Motor neuron (in vitro differentiated cells): ENCODE measurements around the gene F8. TPM values are rescaled to one million over a fixed set of nuclear protein-coding genes. Genes with fewer than 3 reads are reported as not detected.
"Not testable (repeated sequence)": the region's sequence is repeated elsewhere in the genome, so short reads cannot be mapped to it uniquely, and the experiment has no call there.

ENCODE experiments used
- ATAC-seq, 8 experiments: fragments of 200-7000 bp; cut with Tn5 transposase; replicated peaks in 6 of 8; 2 replicates each; pipeline ENCODE4 v1.8.0; 2021; ENCODE audit warnings: mild to moderate bottlenecking in 8 of 8, moderate library complexity in 8 of 8
- H3K27ac ChIP-seq, 2 donors: fragments of 250-450 bp; sonication (Bioruptor Pico); 2 replicates each; pipeline ENCODE4 v1.9.0; 2021; ENCODE audit warnings: antibody characterized with exemption in 2 of 2, mild to moderate bottlenecking in 2 of 2, moderate library complexity in 1 of 2
- H3K4me1 ChIP-seq, 2 donors: fragments of 250-450 bp; sonication (Bioruptor Pico); replicated peaks in 1 of 2; 2 replicates each; pipeline ENCODE4 v1.6.1; 2021; ENCODE audit warnings: antibody characterized with exemption in 2 of 2, mild to moderate bottlenecking in 2 of 2, moderate library complexity in 1 of 2
- H3K4me3 ChIP-seq, 5 donors: fragments of 250-450 bp; sonication (Bioruptor Pico); 2 replicates each; pipeline ENCODE4 v1.9.0; 2021; ENCODE audit warnings: antibody characterized with exemption in 5 of 5, mild to moderate bottlenecking in 5 of 5, moderate library complexity in 4 of 5
- WGBS, 10 experiments: fragments of 450-650 bp; shearing (Covaris generic); methylation state at CpG; one replicate each; pipeline ENCODE4 v1.0.0; 2022; 5-methylcytosine and 5-hydroxymethylcytosine counted together
- in situ Hi-C, 9 experiments: fragments of 400-800 bp; cut with MboI; loops; one replicate each; pipeline ENCODE4 v1.15.0; 2021; ENCODE audit warnings: low sequenced_read_pairs in 9 of 9, low pct_unique_long_range_greater_than_20kb in 2 of 9; ENCODE audit not compliant: unreplicated experiment in 9 of 9
- total RNA-seq, 8 experiments: library from RNA; unstranded; fragments of 300-600 nt; gene quantifications; 2 replicates each; pipeline versions ENCODE4 v1.2.3 to v1.2.4, GENCODE V29; 2022

The F8 gene
- total RNA-seq, 8 experiments from 2014 or later, result 1.2 to 5.3 (median 3.1) TPM

DNA sequence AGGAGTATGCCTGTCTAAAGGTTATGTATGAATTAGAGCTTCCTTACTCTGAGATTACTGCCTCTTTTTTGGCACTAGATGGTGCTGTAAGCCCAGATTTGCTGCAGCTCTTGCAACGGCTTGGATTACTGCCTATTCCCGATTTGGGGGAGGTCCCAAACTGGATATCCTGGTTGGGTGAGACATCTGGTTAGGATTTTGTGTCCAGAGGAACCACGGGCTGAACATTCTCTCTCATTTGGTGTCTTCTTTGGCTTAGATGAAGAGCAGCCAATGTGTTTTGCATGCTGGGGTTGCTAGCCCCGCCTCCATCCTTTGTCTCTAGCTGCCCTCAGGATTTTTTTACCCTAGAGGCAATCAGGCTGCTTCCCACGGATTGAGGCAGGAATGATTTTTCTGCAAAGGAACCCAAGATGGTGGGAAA lies 104.5 kb downstream of the F8 start:
- 0% methylated on average over 1 to 4 of the region's 5 CpGs; no CpG with 5 or more reads in 7 of the 10 experiments for WGBS, 10 experiments
- peak; percentile 76 to 99 (median 81) for ATAC-seq
- peak overlapping the region in 4 of 5 donors; percentile 16 to 22 (median 17) for H3K4me3 ChIP-seq
- no peaks in the 10 kb centered on the region for H3K4me1 ChIP-seq
- peak overlapping the region; percentile 20 to 52 for H3K27ac ChIP-seq
- in situ Hi-C loops, result no loop called here

DNA sequence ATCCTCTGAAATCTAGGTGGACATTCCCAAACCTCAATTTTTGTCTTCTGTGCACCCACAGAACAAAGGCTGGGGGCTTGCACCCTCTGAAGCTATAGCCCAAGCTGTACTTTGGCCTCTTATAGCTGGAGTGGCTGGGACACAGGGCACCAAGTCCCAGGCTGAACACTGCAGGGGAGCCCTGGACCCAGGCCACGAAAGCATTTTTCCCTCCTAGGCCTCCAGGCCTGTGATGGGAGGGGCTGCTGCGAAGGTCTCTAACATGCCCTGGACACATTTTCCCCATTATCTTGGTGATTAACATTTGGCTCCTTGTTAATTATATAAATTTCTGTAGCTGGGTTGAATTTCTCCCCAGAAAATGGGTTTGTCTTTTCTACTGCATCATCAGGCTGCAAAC lies 108.5 kb downstream of the F8 start:
- H3K4me3 ChIP-seq, result no peak overlapping the region
- 65 to 100% methylated on average over 1 to 2 of the region's 2 CpGs; no CpG with 5 or more reads in 8 of the 10 experiments for WGBS, 10 experiments
- H3K4me1 ChIP-seq, result no peaks in the 10 kb centered on the region
- ATAC-seq, result no peak
- no peak overlapping the region for H3K27ac ChIP-seq
- in situ Hi-C loops, result no loop called here

DNA sequence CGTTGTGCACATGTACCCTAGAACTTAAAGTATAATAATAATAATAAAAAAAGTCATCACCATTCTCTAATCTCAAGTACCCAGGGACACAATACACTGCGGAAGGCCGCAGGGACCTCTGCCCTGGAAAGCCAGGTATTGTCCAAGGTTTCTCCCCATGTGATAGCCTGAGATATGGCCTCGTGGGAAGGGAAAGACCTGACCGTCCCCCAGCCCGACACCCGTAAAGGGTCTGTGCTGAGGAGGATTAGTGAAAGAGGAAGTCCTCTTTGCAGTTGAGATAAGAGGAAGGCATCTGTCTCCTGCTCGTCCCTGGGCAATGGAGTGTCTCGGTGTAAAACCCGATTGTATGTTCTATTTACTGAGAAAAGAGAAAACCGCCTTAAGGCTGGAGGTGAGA lies 112.0 kb downstream of the F8 start:
- H3K4me3 ChIP-seq, H3K4me1 ChIP-seq, ATAC-seq, H3K27ac ChIP-seq, in situ Hi-C loops: not testable (repeated sequence)
- whole genome bisulfite sequencing, 10 experiments, result 50 to 59% methylated on average over 2 of the region's 11 CpGs; no CpG with 5 or more reads in 8 of the 10 experiments

DNA sequence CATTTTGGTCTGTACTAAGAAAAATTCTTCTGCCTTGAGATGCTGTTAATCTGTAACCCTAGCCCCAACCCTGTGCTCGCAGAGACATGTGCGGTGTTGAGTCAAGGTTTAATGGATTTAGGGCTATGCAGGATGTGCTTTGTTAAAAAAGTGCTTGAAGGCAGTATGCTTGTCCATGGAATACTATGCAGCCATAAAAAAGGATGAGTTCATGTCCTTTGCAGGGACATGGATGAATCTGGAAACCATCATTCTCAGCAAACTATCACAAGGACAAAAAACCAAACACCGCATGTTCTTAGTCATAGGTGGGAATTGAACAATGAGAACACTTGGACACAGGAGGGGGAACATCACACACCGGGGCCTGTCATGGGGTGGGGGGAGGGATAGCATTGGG lies 112.5 kb downstream of the F8 start:
- H3K4me1 ChIP-seq, H3K27ac ChIP-seq, ATAC-seq, in situ Hi-C loops, H3K4me3 ChIP-seq: not testable (repeated sequence)
- 57 to 90% (median 70%) methylated on average over 2 to 3 of the region's 4 CpGs; no CpG with 5 or more reads in 7 of the 10 experiments for WGBS, 10 experiments

DNA sequence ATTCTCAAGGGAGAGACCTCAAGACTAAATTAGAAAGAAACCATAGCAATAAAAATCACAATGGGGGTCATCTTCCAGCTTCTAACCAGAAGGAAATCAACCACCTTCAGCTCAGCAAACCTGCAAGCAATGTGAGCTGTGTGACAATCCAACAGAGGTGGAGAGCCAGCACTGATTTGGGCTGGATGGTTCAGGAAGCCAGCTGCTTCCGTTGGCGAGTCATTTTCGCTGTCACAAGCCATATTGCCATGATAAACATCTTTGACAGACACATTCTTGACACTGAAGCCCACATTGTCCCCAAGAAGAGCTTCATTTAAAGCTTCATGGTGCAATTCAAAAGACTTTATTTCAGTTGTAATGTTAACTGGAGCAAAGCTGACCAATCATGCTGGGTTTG lies 113.7 kb downstream of the F8 start:
- Histone ChIP-seq H3K4me3 (no peak overlapping the region), H3K4me1 (no peaks in the 10 kb centered on the region), H3K27ac (no peak overlapping the region)
- in situ Hi-C loops, result no loop called here
- ATAC-seq, result no peak
- 47% methylated on average over 3 of the region's 3 CpGs; no CpG with 5 or more reads in 9 of the 10 experiments for WGBS, 10 experiments

DNA sequence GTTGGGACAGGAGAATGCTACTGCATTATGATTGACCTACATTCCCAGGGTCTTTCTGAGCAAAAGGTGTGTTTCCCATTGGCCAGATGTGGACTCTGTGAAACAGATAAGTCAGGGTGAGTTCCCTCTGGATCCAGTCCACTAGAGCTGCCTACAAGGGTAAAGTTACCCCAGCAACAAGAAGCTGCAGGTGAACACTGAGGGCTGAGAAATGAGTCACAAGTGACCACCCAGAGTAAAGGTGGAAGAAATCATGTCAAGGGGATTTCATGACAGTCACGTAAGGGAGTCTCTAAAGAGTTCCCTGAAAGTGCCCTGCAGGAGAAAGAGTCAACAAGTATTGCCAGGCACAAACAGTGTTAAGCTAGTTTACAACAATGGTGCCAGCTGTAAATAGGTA lies 120.1 kb downstream of the F8 start:
- ATAC-seq, result no peak
- no peak overlapping the region for H3K27ac ChIP-seq
- H3K4me3 ChIP-seq, result no peak overlapping the region
- 50% methylated on average over 1 of the region's 1 CpG; no CpG with 5 or more reads in 9 of the 10 experiments for WGBS, 10 experiments
- in situ Hi-C loops, result no loop called here
- no peaks in the 10 kb centered on the region for H3K4me1 ChIP-seq

DNA sequence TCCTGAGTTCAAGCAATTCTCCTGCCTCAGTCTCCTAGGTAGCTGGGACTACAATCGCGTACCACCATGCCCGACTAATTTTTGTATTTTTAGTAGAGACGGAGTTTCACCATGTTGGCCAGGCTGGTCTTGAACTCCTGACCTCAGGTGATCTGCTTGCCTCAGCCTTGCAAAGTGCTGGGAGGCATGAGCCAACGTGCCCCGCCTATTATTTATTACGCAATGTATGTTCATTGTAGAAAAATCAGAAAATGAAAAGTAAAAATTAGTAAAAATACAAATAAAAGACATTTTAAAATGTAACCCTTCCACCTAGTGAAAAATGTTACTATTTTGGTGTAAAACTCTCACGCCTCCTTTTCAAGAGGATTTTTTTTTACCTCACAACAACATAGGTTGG lies 122.2 kb downstream of the F8 start:
- no peak overlapping the region for H3K4me3 ChIP-seq
- in situ Hi-C loops, result no loop called here
- H3K4me1 ChIP-seq, result no peaks in the 10 kb centered on the region
- no peak overlapping the region for H3K27ac ChIP-seq
- no peak for ATAC-seq
- 54 to 92% (median 76%) methylated on average over 2 to 8 of the region's 8 CpGs; no CpG with 5 or more reads in 4 of the 10 experiments for WGBS, 10 experiments

DNA sequence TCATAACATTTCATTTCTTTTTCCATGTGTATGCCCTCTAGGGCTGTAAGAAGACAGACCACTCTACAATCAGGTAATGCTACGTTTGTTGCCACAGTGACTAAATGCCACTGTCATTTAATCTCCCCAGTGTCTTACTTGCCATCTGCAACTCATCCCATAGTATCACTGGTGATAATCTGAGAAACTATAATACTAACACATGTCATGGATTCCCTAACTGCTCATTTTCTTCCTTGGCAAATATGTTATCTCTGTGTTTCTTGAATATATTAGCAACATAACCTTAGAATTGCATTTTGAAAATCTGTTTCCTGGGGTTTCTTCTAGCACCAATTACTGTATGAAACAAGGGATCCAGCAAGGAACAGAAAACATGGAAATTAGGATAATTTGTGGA lies 130.2 kb downstream of the F8 start:
- 33 to 50% methylated on average over 1 of the region's 1 CpG; no CpG with 5 or more reads in 8 of the 10 experiments for WGBS, 10 experiments
- no peak overlapping the region for H3K4me3 ChIP-seq
- no peaks in the 10 kb centered on the region for H3K4me1 ChIP-seq
- no peak for ATAC-seq
- H3K27ac ChIP-seq, result no peak overlapping the region
- in situ Hi-C loops, result no loop called here

DNA sequence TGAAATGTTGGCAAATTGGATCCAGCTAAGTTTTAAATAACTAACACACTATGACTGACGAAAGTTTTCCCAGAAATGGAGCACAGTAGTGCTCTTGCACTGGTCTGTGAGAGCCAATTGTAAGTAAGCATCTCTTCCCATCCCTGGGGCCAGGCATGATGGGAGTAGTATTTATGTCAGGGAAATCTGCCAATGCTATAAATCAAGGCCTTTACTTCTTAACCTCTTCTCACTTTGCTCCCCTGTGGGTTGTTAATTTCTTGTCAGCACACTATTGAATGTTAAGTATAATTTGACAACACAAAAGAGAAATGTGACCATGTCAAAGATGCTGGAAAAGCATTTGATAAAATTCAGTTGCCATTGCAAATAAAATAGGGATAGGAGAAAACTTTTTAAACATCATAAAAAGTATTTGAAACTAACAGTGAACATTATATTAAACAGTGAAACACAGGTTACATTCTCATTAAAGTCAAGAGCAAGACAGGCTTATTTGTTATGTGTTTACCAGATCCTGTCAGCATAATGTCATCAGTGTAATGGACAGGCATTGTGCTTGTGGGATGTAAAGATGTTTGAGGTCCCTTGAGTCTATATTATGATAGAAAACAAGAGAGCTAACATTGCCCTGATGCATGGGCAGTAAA lies 131.4 kb downstream of the F8 start:
- Histone ChIP-seq H3K27ac (no peak overlapping the region), H3K4me3 (no peak overlapping the region), H3K4me1 (no peaks in the 10 kb centered on the region)
- WGBS, 10 experiments, result 11 to 80% (median 75%) methylated on average over 1 of the region's 1 CpG; no CpG with 5 or more reads in 6 of the 10 experiments
- ATAC-seq, result peak in 1 of 8 experiments; percentile 7
- in situ Hi-C loops, result no loop called here

DNA sequence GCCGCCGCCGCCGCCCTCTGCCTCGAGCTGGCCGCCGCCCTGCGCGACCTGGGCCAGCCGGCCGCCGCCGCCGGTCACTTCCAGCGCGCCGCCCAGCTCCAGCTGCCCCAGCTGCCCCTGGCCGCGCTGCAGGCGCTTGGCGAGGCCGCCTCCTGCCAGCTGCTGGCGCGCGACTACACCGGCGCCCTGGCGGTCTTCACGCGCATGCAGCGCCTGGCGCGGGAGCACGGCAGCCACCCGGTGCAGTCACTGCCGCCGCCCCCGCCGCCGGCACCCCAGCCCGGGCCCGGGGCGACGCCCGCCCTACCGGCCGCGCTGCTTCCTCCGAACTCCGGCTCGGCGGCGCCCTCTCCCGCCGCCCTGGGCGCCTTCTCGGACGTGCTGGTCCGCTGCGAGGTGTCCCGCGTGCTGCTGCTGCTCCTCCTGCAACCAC lies 135.7 kb downstream of the F8 start:
- no CpG with 5 or more reads among the region's 62 CpGs for WGBS, 10 experiments
- H3K4me1 ChIP-seq, in situ Hi-C loops, H3K27ac ChIP-seq, H3K4me3 ChIP-seq: not testable (repeated sequence)
- peak; percentile 68 to 85 (median 80) for ATAC-seq

DNA sequence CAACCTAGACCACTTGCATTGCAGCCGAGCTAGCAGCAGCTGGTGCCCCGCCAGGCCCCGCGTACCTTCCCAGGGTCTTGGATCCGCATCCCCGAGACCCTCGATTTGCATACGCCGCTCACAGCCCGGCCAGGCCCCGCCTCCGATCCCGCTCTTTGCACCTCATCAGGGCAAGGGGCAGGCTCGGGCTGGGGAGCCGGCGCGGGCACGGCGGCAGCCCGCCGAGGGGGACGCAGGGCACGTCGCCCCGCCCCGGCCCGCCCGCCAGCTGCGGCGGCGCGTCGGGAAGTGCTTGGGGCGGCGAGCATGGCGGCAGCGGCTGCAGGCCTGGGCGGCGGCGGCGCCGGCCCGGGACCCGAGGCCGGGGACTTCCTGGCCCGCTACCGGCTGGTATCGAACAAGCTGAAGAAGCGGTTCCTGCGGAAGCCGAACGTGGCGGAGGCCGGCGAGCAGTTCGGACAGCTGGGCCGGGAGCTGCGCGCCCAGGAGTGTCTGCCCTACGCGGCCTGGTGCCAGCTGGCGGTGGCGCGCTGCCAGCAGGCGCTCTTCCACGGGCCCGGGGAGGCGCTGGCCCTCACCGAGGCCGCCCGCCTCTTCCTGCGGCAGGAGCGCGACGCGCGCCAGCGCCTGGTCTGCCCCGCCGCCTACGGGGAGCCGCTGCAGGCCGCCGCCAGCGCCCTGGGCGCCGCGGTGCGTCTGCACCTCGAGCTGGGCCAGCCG lies 136.3 kb downstream of the F8 start, which contains the start of gene F8A1:
Gene F8A1, plus strand, starts transcription at position 287 of the 720 bp plus-strand sequence. Its CDS starts 20 bp downstream, at position 307.
- peak; percentile 40 to 75 (median 70) for ATAC-seq
- no CpG with 5 or more reads among the region's 91 CpGs for WGBS, 10 experiments
- H3K27ac ChIP-seq, H3K4me1 ChIP-seq, in situ Hi-C loops, H3K4me3 ChIP-seq: not testable (repeated sequence)

DNA sequence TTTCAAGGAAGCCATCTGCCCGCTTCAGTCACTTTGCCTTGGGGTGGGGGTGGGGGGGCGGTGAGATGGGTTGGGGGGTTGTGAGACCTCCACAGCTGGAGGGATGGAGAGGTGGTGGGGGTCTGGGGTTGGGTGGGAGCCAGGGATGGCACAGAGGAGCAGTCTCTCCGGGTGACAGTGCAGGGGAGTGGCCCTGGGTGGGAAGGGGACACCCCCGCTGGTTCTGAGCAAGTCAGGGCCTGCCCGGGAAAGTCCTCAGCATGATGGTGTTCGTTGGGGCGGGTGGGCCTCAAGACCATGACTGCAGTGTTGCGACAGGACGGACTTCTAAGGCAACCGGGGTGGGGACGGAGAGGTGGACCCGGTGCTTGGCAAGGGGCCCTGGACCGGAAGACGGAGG lies 137.0 kb downstream of the F8 start:
- H3K4me1 ChIP-seq, H3K4me3 ChIP-seq, ATAC-seq, H3K27ac ChIP-seq, in situ Hi-C loops: not testable (repeated sequence)
- no CpG with 5 or more reads among the region's 14 CpGs for WGBS, 10 experiments

DNA sequence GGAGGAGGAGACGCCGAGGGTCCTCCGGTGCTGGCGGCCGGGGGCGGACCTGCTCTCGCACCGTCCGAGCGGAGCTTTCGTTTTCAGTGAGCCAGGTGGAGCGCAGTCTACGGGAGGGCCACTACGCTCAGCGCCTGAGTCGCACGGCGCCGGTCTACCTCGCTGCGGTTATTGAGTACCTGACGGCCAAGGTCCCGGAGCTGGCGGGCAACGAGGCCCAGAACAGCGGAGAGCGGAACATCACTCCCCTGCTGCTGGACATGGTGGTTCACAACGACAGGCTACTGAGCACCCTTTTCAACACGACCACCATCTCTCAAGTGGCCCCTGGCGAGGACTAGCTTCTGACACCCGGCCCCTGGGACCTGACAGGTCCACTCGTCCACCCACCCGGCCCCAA lies 137.5 kb downstream of the F8 start:
- ATAC-seq, H3K4me1 ChIP-seq, H3K27ac ChIP-seq, H3K4me3 ChIP-seq, in situ Hi-C loops: not testable (repeated sequence)
- WGBS, 10 experiments, result no CpG with 5 or more reads among the region's 33 CpGs
